ENCODE results near the gene RPRM.
"Not testable (repeated sequence)": the region's sequence is repeated elsewhere in the genome, so short reads cannot be mapped to it uniquely, and the experiment has no call there.

Gene RPRM

DNA sequence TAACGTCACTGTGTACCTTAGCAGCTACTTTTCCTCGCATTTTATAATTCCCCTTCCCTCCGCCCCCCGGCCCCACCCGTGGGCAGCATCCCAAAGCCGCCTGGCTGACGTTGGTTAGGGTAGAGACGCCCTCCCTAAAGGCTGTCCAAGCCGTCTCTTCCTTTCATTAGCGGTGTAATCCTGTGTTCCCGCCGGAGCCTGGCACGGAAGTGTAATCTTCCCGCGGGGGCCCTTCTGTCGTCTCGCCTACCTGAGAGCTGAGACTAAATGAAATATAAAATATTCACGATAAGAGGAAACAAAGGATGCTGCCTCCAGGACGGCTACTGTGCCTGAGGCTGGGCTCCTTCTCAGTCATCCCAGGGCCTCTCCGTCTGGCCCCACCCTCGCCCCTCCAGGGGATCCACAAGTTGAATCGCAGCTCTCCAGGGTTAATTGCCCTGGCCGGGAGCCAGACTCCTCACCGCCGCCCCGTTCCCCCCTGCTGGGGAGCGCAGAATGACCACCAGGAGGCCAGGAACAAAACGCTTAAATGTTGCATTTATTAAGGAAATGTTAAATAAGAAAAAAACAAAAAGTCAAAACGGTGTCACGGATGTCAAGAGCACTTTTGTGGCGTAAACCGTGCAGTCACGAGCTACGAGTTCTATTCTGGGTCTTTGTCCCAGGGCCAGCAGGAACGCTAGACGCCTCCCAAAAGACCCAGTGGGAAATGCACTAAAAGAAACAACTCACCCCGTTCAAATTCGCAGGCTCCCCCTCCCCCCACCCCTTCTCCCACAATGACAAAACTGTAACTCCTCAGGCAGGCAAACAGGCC, 1.5 kb downstream of the RPRM start:
- Mint-ChIP-seq H3K27ac (no peak overlapping the region), H3K4me3 (peak overlapping the region; percentile 70 to 82), H3K4me1 (ENCODE audit: low read depth in 2 of 2) (peaks cover 9 to 13% of the 10 kb centered on the region in 2 donors), H3K9me3 (no peaks in the 10 kb centered on the region), H3K36me3 (ENCODE audit: insufficient read depth) (no peaks in the 10 kb centered on the region), H3K27me3 (peaks cover 54 to 71% of the 10 kb centered on the region in 2 donors)
- ATAC-seq (replicated peaks) (no peak), DNase-seq (no peak)

DNA sequence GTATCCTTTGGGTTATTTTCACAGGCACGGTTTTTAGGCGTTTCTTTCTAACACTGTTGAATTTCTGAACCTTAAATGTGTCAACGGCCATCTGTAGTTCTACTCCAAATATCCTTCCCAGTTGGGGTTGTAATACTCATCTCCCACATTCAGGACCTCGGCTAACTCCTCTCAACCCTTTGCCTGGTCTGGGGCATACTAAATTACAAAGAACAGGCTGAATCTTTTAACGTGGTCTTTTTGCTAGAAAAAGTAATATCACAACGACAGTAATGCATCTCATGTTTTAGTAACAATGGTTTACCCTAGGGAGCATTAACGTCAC, 2.1 kb downstream of the RPRM start:
- Mint-ChIP-seq H3K27me3 (peaks cover 54 to 71% of the 10 kb centered on the region in 2 donors), H3K9me3 (no peaks in the 10 kb centered on the region), H3K4me3 (no peak overlapping the region), H3K36me3 (ENCODE audit: insufficient read depth) (no peaks in the 10 kb centered on the region), H3K27ac (no peak overlapping the region), H3K4me1 (ENCODE audit: low read depth in 2 of 2) (peaks cover 9 to 13% of the 10 kb centered on the region in 2 donors)
- ATAC-seq (replicated peaks) (no peak), DNase-seq (no peak)

- Mint-ChIP-seq H3K4me1 (ENCODE audit: low read depth in 2 of 2) (peaks cover 9 to 13% of the 10 kb centered on the region in 2 donors), H3K36me3 (ENCODE audit: insufficient read depth) (no peaks in the 10 kb centered on the region), H3K9me3 (no peaks in the 10 kb centered on the region), H3K4me3 (no peak overlapping the region), H3K27ac (no peak overlapping the region), H3K27me3 (peaks cover 48 to 65% of the 10 kb centered on the region in 2 donors)
- DNase-seq (no peak), ATAC-seq (replicated peaks) (no peak)
These were observed 3.6 kb downstream of the RPRM start for GRCh38 chr2:153474876-153475435.

- peaks cover 48 to 60% of the 10 kb centered on the region in 2 donors for H3K27me3 Mint-ChIP-seq
- no peak overlapping the region for H3K27ac Mint-ChIP-seq
- DNase-seq, result no peak
- H3K36me3 Mint-ChIP-seq (ENCODE audit: insufficient read depth), result no peaks in the 10 kb centered on the region
- H3K9me3 Mint-ChIP-seq, result no peaks in the 10 kb centered on the region
- peaks cover 9 to 13% of the 10 kb centered on the region in 2 donors for H3K4me1 Mint-ChIP-seq (ENCODE audit: low read depth in 2 of 2)
- ATAC-seq (replicated peaks), result no peak
- H3K4me3 Mint-ChIP-seq, result no peak overlapping the region
These were observed 4.2 kb downstream of the RPRM start for GRCh38 chr2:153474407-153474806.

DNA sequence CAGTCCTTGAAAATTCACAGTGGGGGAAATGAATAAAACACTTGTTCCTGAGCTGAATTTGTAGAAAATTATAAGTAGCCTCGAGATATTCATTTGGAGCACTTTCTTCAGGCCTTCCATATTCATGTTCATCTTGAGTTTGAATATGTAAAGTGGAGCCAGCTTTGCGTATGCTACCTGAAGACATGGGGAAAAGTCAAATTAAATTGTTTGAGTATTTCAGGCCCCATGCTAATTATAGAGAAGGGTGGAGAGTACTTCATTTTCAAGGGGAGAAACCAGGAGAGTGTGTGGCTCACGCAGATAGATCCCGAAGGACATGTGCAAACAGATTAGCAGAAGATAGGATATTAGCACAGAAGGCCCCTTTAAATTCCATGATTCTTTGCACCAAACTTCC, 7.7 kb downstream of the RPRM start:
- ATAC-seq (replicated peaks), result no peak
- no peaks in the 10 kb centered on the region for H3K36me3 Mint-ChIP-seq (ENCODE audit: insufficient read depth)
- H3K27ac Mint-ChIP-seq, result no peak overlapping the region
- no peaks in the 10 kb centered on the region for H3K4me1 Mint-ChIP-seq (ENCODE audit: low read depth in 2 of 2)
- peaks cover 19 to 26% of the 10 kb centered on the region in 2 donors for H3K27me3 Mint-ChIP-seq
- no peak for DNase-seq
- H3K4me3 Mint-ChIP-seq, result no peak overlapping the region
- no peaks in the 10 kb centered on the region for H3K9me3 Mint-ChIP-seq

DNA sequence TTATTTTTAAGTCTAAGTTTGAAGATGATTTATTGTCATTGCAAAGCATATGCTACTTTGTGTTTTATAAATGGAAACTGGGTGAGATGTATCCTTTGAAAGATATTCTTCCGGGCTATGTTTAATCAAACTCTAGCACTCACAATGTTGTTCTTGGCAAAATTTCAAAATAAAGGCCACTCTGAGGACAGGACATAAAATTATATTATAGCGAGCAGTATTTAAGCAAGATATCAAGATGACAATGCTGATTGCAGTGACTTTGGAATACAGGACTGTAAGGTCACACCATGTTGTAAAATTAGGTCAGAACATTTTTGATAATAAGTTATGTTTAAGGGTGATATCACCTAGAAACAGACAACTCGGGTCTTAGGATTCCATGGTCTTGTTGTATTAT, 14.2 kb downstream of the RPRM start:
- H3K27me3 Mint-ChIP-seq, result no peaks in the 10 kb centered on the region
- no peaks in the 10 kb centered on the region for H3K9me3 Mint-ChIP-seq
- no peak for DNase-seq
- no peak overlapping the region for H3K4me3 Mint-ChIP-seq
- H3K4me1 Mint-ChIP-seq (ENCODE audit: low read depth in 2 of 2), result no peaks in the 10 kb centered on the region
- no peak for ATAC-seq (replicated peaks)
- H3K27ac Mint-ChIP-seq, result no peak overlapping the region
- no peaks in the 10 kb centered on the region for H3K36me3 Mint-ChIP-seq (ENCODE audit: insufficient read depth)

- DNase-seq, result no peak
- Mint-ChIP-seq H3K27ac (no peak overlapping the region), H3K27me3 (peaks cover 8 to 13% of the 10 kb centered on the region in 2 donors), H3K9me3 (no peaks in the 10 kb centered on the region), H3K4me1 (ENCODE audit: low read depth in 2 of 2) (no peaks in the 10 kb centered on the region), H3K4me3 (no peak overlapping the region), H3K36me3 (ENCODE audit: insufficient read depth) (no peaks in the 10 kb centered on the region)
- no peak for ATAC-seq (replicated peaks)
These were observed 16.2 kb downstream of the RPRM start for GRCh38 chr2:153462338-153462859.

- Mint-ChIP-seq H3K4me1 (ENCODE audit: low read depth in 2 of 2) (no peaks in the 10 kb centered on the region), H3K4me3 (no peak overlapping the region), H3K36me3 (ENCODE audit: insufficient read depth) (no peaks in the 10 kb centered on the region), H3K27me3 (peaks cover 8 to 13% of the 10 kb centered on the region in 2 donors), H3K9me3 (no peaks in the 10 kb centered on the region), H3K27ac (no peak overlapping the region)
- DNase-seq (no peak), ATAC-seq (replicated peaks) (no peak)
These were observed 17.1 kb downstream of the RPRM start for GRCh38 chr2:153461453-153461852.

DNA sequence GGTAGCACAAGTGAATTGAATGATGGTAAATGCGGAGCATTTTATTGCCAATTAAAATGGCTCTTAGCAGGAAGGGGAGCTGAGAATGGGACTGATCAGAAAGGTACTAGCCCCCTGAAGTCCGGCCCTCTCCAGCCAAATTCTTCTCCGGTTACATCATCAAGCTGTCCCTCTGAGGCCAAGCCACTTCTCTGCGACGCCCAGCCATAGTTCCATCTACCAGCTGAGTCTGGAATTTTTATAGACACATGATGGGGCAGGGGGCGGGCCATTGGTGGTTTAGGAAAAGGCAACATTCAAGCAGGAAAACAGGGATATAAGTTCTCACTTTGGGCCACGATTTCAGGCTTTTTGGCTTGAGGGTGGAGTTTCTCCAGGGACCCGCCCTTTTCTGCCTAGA, 22.7 kb downstream of the RPRM start:
- H3K27me3 Mint-ChIP-seq, result peaks cover 8 to 13% of the 10 kb centered on the region in 2 donors
- no peaks in the 10 kb centered on the region for H3K4me1 Mint-ChIP-seq (ENCODE audit: low read depth in 2 of 2)
- peaks cover 0 to 1% of the 10 kb centered on the region in 2 donors for H3K9me3 Mint-ChIP-seq
- DNase-seq (no peak), ATAC-seq (replicated peaks) (no peak)
- H3K27ac Mint-ChIP-seq, result no peak overlapping the region
- no peak overlapping the region for H3K4me3 Mint-ChIP-seq
- H3K36me3 Mint-ChIP-seq (ENCODE audit: insufficient read depth), result no peaks in the 10 kb centered on the region

DNA sequence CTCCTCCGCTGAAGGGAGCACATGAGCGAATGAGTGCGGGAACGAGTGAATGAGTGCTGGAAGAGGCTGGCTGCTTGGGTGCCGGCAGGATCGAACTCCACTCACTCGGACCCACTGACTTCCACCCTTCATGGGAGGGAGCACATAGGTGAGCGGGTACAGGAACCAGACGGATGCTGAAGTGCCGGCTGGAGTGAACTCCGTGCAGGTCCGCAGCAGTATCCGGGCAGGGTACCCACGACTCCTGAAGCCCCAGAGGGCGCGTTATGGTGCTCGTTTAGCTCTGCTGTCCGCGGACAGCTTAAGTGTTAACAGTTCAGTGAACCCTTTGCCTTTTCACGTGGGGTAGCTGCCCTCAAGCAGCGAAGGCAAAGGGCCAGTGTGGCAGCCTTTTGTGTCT, 23.2 kb downstream of the RPRM start:
- Mint-ChIP-seq H3K4me3 (no peak overlapping the region), H3K36me3 (ENCODE audit: insufficient read depth) (no peaks in the 10 kb centered on the region), H3K4me1 (ENCODE audit: low read depth in 2 of 2) (no peaks in the 10 kb centered on the region), H3K9me3 (peaks cover 0 to 1% of the 10 kb centered on the region in 2 donors), H3K27ac (no peak overlapping the region), H3K27me3 (peaks cover 8 to 13% of the 10 kb centered on the region in 2 donors)
- no peak for ATAC-seq (replicated peaks)
- DNase-seq, result no peak

GRCh38 chr2:153451611-153452010, 27.0 kb downstream of the RPRM start:
- peaks cover 0 to 3% of the 10 kb centered on the region in 2 donors for H3K9me3 Mint-ChIP-seq
- DNase-seq (no peak), ATAC-seq (replicated peaks) (no peak)
- H3K27ac Mint-ChIP-seq, result no peak overlapping the region
- no peak overlapping the region for H3K4me3 Mint-ChIP-seq
- H3K4me1 Mint-ChIP-seq (ENCODE audit: low read depth in 2 of 2), result no peaks in the 10 kb centered on the region
- H3K36me3 Mint-ChIP-seq (ENCODE audit: insufficient read depth), result no peaks in the 10 kb centered on the region
- no peaks in the 10 kb centered on the region for H3K27me3 Mint-ChIP-seq

- Mint-ChIP-seq H3K27me3 (no peaks in the 10 kb centered on the region), H3K4me3 (no peak overlapping the region), H3K27ac (no peak overlapping the region), H3K9me3 (peaks cover 0 to 7% of the 10 kb centered on the region in 2 donors), H3K4me1 (ENCODE audit: low read depth in 2 of 2) (no peaks in the 10 kb centered on the region), H3K36me3 (ENCODE audit: insufficient read depth) (no peaks in the 10 kb centered on the region)
- ATAC-seq (replicated peaks) (no peak), DNase-seq (no peak)
These were observed 35.5 kb downstream of the RPRM start for GRCh38 chr2:153443106-153443505.

DNA sequence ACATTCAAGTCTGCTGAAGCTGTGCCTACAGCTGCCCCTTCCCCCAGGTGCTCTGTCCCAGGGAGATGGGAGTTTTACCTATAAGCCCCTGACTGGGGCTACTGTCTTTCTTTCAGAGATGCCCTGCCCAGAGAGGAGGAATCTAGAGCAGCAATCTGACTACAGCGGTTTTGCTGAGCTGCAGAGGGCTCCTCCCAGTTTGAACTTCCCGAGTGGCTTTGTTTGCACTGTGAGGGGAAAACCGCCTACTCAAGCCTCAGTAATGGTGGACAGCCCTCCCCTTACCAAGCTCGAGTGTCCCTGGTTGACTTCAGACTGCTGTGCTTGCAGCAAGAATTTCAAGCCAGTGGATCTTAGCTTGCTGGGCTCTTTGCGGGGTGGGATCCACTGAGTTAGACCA, 35.9 kb downstream of the RPRM start:
- not testable (repeated sequence) for H3K27ac Mint-ChIP-seq; H3K27me3 Mint-ChIP-seq; ATAC-seq (replicated peaks); DNase-seq; H3K36me3 Mint-ChIP-seq (ENCODE audit: insufficient read depth); H3K4me3 Mint-ChIP-seq; H3K9me3 Mint-ChIP-seq; H3K4me1 Mint-ChIP-seq (ENCODE audit: low read depth in 2 of 2)

DNA sequence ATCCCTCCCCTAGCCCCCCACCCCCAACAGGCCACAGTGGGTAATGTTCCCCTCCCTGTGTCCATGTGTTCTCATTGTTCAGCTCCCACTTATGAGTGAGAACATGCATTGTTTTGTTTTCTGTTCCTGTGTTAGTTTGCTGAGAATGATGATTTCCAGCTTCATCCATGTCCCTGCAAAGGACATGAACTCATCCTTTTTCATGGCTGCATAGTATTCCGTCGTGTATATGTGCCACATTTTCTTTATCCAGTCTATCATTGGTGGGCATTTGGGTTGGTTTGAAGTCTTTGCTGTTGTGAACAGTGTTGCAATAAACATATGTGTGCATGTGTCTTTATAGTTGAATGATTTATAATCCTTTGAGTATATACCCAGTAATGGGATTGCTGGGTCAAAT, 38.5 kb downstream of the RPRM start:
- H3K36me3 Mint-ChIP-seq (ENCODE audit: insufficient read depth), result not testable (repeated sequence)

More for the DNA sequence above, 38.5 kb downstream of the RPRM start:
- not testable (repeated sequence) for DNase-seq; ATAC-seq (replicated peaks); H3K4me3 Mint-ChIP-seq; H3K4me1 Mint-ChIP-seq (ENCODE audit: low read depth in 2 of 2); H3K9me3 Mint-ChIP-seq; H3K27ac Mint-ChIP-seq; H3K27me3 Mint-ChIP-seq
